ENCODE measurements around the gene CCDC184. TPM values are rescaled to one million over a fixed set of nuclear protein-coding genes. Genes with fewer than 3 reads are reported as not detected.

The CCDC184 gene
- total RNA-seq, 3 donors from 2014 or later (not counting 1 experiment from before 2014, with no cell fraction given): 3.0 to 6.2 (median 4.2) TPM

GRCh38 chr12:48175613-48176416, 7.6 kb upstream of the CCDC184 start:
- Mint-ChIP-seq H3K36me3 (no peaks in the 10 kb centered on the region), H3K4me3 (no peak overlapping the region), H3K27ac (no peak overlapping the region), H3K27me3 (ENCODE audit: low read depth in 2 of 2) (peaks cover 22 to 25% of the 10 kb centered on the region in 2 donors), H3K4me1 (no peaks in the 10 kb centered on the region), H3K9me3 (no peaks in the 10 kb centered on the region)
- H3K27ac ChIP-seq (ENCODE audit: low read length): no peak overlapping the region
- 57% methylated on average over 2 of the region's 3 CpGs for WGBS (ENCODE audit: insufficient coverage)
- no peak for TF ChIP-seq CTCF (IDR thresholded peaks at IDR 0.05)
- no peak overlapping the region for H3K4me3 ChIP-seq (ENCODE audit: low read length)
- DNase-seq (no peak), ATAC-seq (no peak)
- no peaks in the 10 kb centered on the region for H3K4me1 ChIP-seq (ENCODE audit: control insufficient read depth, insufficient read depth, low read length)
- no peaks in the 10 kb centered on the region for H3K36me3 ChIP-seq (ENCODE audit: control insufficient read depth, insufficient read depth, low read length)
- peaks cover 4% of the 10 kb centered on the region for H3K27me3 ChIP-seq (ENCODE audit: control insufficient read depth, insufficient read depth, low read length)
- intact Hi-C loops (cut with micrococcal nuclease): no loop called here
- no peaks in the 10 kb centered on the region for H3K9me3 ChIP-seq (ENCODE audit: control insufficient read depth, insufficient read depth, low read length)

GRCh38 chr12:48176417-48176751, 7.1 kb upstream of the CCDC184 start:
- DNase-seq: no peak
- Mint-ChIP-seq H3K27me3 (ENCODE audit: low read depth in 2 of 2) (peaks cover 26 to 31% of the 10 kb centered on the region in 2 donors), H3K4me3 (no peak overlapping the region)

GRCh38 chr12:48177982-48178381, 5.5 kb upstream of the CCDC184 start:
- Histone ChIP-seq H3K4me3 (ENCODE audit: low read length) (no peak overlapping the region), H3K4me1 (ENCODE audit: control insufficient read depth, insufficient read depth, low read length) (peaks cover 5% of the 10 kb centered on the region), H3K36me3 (ENCODE audit: control insufficient read depth, insufficient read depth, low read length) (no peaks in the 10 kb centered on the region), H3K27ac (ENCODE audit: low read length) (no peak overlapping the region), H3K9me3 (ENCODE audit: control insufficient read depth, insufficient read depth, low read length) (no peaks in the 10 kb centered on the region), H3K27me3 (ENCODE audit: control insufficient read depth, insufficient read depth, low read length) (peaks cover 12% of the 10 kb centered on the region)
- ATAC-seq (no peak), DNase-seq (no peak)
- Mint-ChIP-seq H3K36me3 (no peaks in the 10 kb centered on the region), H3K4me3 (no peak overlapping the region), H3K27me3 (ENCODE audit: low read depth in 2 of 2) (peaks cover 29 to 39% of the 10 kb centered on the region in 2 donors), H3K9me3 (no peaks in the 10 kb centered on the region), H3K27ac (no peak overlapping the region), H3K4me1 (peaks cover 9% of the 10 kb centered on the region in 2 donors)
- 93% methylated on average over 3 of the region's 4 CpGs for WGBS (ENCODE audit: insufficient coverage)
- no peak for TF ChIP-seq CTCF (IDR thresholded peaks at IDR 0.05)
- intact Hi-C loops (cut with micrococcal nuclease): no loop called here

More at GRCh38 chr12:48176417-48176751, 7.1 kb upstream of the CCDC184 start:
- no peaks in the 10 kb centered on the region for H3K4me1 Mint-ChIP-seq
- Histone ChIP-seq H3K4me1 (ENCODE audit: control insufficient read depth, insufficient read depth, low read length) (no peaks in the 10 kb centered on the region), H3K9me3 (ENCODE audit: control insufficient read depth, insufficient read depth, low read length) (no peaks in the 10 kb centered on the region), H3K27ac (ENCODE audit: low read length) (no peak overlapping the region), H3K36me3 (ENCODE audit: control insufficient read depth, insufficient read depth, low read length) (no peaks in the 10 kb centered on the region), H3K4me3 (ENCODE audit: low read length) (no peak overlapping the region), H3K27me3 (ENCODE audit: control insufficient read depth, insufficient read depth, low read length) (peaks cover 9% of the 10 kb centered on the region)
- no peak overlapping the region for H3K27ac Mint-ChIP-seq
- no peak for ATAC-seq
- no peaks in the 10 kb centered on the region for H3K9me3 Mint-ChIP-seq
- TF ChIP-seq CTCF (IDR thresholded peaks at IDR 0.05): no peak
- no peaks in the 10 kb centered on the region for H3K36me3 Mint-ChIP-seq
- intact Hi-C loops (cut with micrococcal nuclease): no loop called here

- H3K4me3 ChIP-seq (ENCODE audit: low read length): no peak overlapping the region
- no peaks in the 10 kb centered on the region for H3K36me3 ChIP-seq (ENCODE audit: control insufficient read depth, insufficient read depth, low read length)
- peaks cover 16% of the 10 kb centered on the region for H3K4me1 ChIP-seq (ENCODE audit: control insufficient read depth, insufficient read depth, low read length)
- no peak overlapping the region for H3K27ac Mint-ChIP-seq
- peaks cover 35 to 43% of the 10 kb centered on the region in 2 donors for H3K27me3 Mint-ChIP-seq (ENCODE audit: low read depth in 2 of 2)
- no peaks in the 10 kb centered on the region for H3K9me3 Mint-ChIP-seq
- no peak overlapping the region for H3K27ac ChIP-seq (ENCODE audit: low read length)
- H3K4me1 Mint-ChIP-seq: peaks cover 13 to 21% of the 10 kb centered on the region in 2 donors
- DNase-seq: no peak
- no peaks in the 10 kb centered on the region for H3K36me3 Mint-ChIP-seq
- WGBS (ENCODE audit: insufficient coverage): 100% methylated on average over 1 of the region's 1 CpG
- no peak overlapping the region for H3K4me3 Mint-ChIP-seq
- no peak for TF ChIP-seq CTCF (IDR thresholded peaks at IDR 0.05)
- no peak for ATAC-seq
- intact Hi-C loops (cut with micrococcal nuclease): no loop called here
- H3K27me3 ChIP-seq (ENCODE audit: control insufficient read depth, insufficient read depth, low read length): peaks cover 21% of the 10 kb centered on the region
- no peaks in the 10 kb centered on the region for H3K9me3 ChIP-seq (ENCODE audit: control insufficient read depth, insufficient read depth, low read length)
Observed at GRCh38 chr12:48179466-48179865, 4.0 kb upstream of the CCDC184 start.

Data from natural killer cell (primary cell).